SKM-1 treated with dmso at 0.1 percent for 144 hours (cell line): Measurements from ENCODE around the gene HOXB4.
"Not testable (repeated sequence)": the region's sequence is repeated elsewhere in the genome, so short reads cannot be mapped to it uniquely, and the experiment has no call there.

Experiments
- DNase-seq: peaks from one replicate; lab custom pipeline; 2025; ENCODE audit not compliant: unreplicated experiment; lab: John Stamatoyannopoulos, UW

Gene HOXB4

GRCh38 chr17:48535793-48536559, 42.2 kb downstream of the HOXB4 start:
- not testable (repeated sequence) for DNase-seq

GRCh38 chr17:48532261-48532660, 45.9 kb downstream of the HOXB4 start:
- no peak for DNase-seq

GRCh38 chr17:48530887-48531272, 47.3 kb downstream of the HOXB4 start, which contains the start of gene HOXB1:
Gene HOXB1 (minus strand): TSS chr17:48531011. CDS start chr17:48530904, 107 bp downstream.
- no peak for DNase-seq

GRCh38 chr17:48530208-48530886, 47.8 kb downstream of the HOXB4 start:
- DNase-seq = no peak

- no peak for DNase-seq
Observed at GRCh38 chr17:48529683-48530009, 48.5 kb downstream of the HOXB4 start.

GRCh38 chr17:48528936-48529682, 49.0 kb downstream of the HOXB4 start:
- no peak for DNase-seq

GRCh38 chr17:48528153-48528935, 49.8 kb downstream of the HOXB4 start:
- no peak for DNase-seq

GRCh38 chr17:48527547-48527932, 50.6 kb downstream of the HOXB4 start:
- no peak for DNase-seq

- no peak for DNase-seq
Observed at GRCh38 chr17:48526608-48527546, 51.3 kb downstream of the HOXB4 start.
